Natural killer cell (primary cell): Measurements from ENCODE around the gene ROS1. TPM values are rescaled to one million over a fixed set of nuclear protein-coding genes. Genes with fewer than 3 reads are reported as not detected.
A peak's percentile ranks its signal among the peaks of the same experiment; 100 is the strongest.

Experiments used
- ATAC-seq, 3 donors: fragments of 150-1000 bp in 2 of 3; fragments of 200-7000 bp in 1 of 3; cut with Tn5 transposase; 1 replicate in 1 of 3; 2 replicates in 2 of 3; pipeline ENCODE4 v1.10.0; 2021; ENCODE audit warnings: mild to moderate bottlenecking in 2 of 3, moderate library complexity in 2 of 3
- DNase-seq, 2 donors: peaks; one replicate each; pipeline versions ENCODE4 v3.0.0 to v3.0.0-alpha.2; 2013 to 2021; ENCODE audit warnings: mixed read lengths in 1 of 2
- H3K27ac ChIP-seq: one replicate; pipeline ENCODE4 v1.5.1; 2013; ENCODE audit warnings: mild to moderate bottlenecking, low read length
- H3K27me3 ChIP-seq: one replicate; pipeline ENCODE4 v1.6.1; 2013; ENCODE audit warnings: low read length; ENCODE audit not compliant: control insufficient read depth, insufficient read depth
- H3K36me3 ChIP-seq: one replicate; pipeline ENCODE4 v1.6.1; 2013; ENCODE audit warnings: low read length; ENCODE audit not compliant: control insufficient read depth, insufficient read depth
- H3K4me1 ChIP-seq: one replicate; pipeline ENCODE4 v1.6.1; 2013; ENCODE audit warnings: low read length; ENCODE audit not compliant: control insufficient read depth, insufficient read depth
- H3K4me3 ChIP-seq: one replicate; pipeline ENCODE4 v1.5.1; 2013; ENCODE audit warnings: low read length
- H3K9me3 ChIP-seq: one replicate; pipeline ENCODE4 v1.6.1; 2013; ENCODE audit warnings: low read length; ENCODE audit not compliant: control insufficient read depth, insufficient read depth
- H3K27ac Mint-ChIP-seq, 2 donors: one replicate each; pipeline ENCODE4 v1.8.0; 2022; ENCODE audit warnings: mild to moderate bottlenecking in 2 of 2, mixed read lengths in 2 of 2, moderate library complexity in 1 of 2
- H3K27me3 Mint-ChIP-seq, 2 donors: one replicate each; pipeline ENCODE4 v1.8.0; 2022; ENCODE audit warnings: low read depth in 2 of 2, mixed read lengths in 2 of 2
- H3K36me3 Mint-ChIP-seq: one replicate; pipeline ENCODE4 v1.8.0; 2022; ENCODE audit warnings: mixed read lengths
- H3K4me1 Mint-ChIP-seq, 2 donors: one replicate each; pipeline ENCODE4 v1.8.0; 2022; ENCODE audit warnings: mixed read lengths in 2 of 2
- H3K4me3 Mint-ChIP-seq: one replicate; pipeline ENCODE4 v1.8.0; 2022; ENCODE audit warnings: mild to moderate bottlenecking, moderate library complexity, mixed read lengths
- H3K9me3 Mint-ChIP-seq, 2 donors: one replicate each; pipeline ENCODE4 v1.8.0; 2022; ENCODE audit warnings: mixed read lengths in 2 of 2
- WGBS: methylation state at CpG from one replicate; pipeline ENCODE4 v1.1.7; 2013; ENCODE audit warnings: missing lambda C conversion rate; ENCODE audit not compliant: insufficient coverage; 5-methylcytosine and 5-hydroxymethylcytosine counted together
- intact Hi-C: fragments of 100-400 bp; cut with micrococcal nuclease; formaldehyde crosslinking; loops from one replicate; pipeline ENCODE4 v1.14.2; 2022
- total RNA-seq, 4 donors: library from RNA; stranded (reverse); fragments of 120-200 nt in 1 of 4; gene quantifications; one replicate each; pipeline versions ENCODE4 v1.2.3 to v1.2.4, GENCODE V29; 2013 to 2022
- TF ChIP-seq, protein P1 (sequence below): fragments of 200-600 bp; IDR thresholded peaks from one replicate; pipeline ENCODE4 v1.8.0; 2022; ENCODE audit warnings: antibody characterized with exemption

Gene ROS1
- total RNA-seq, 3 donors from 2014 or later (not counting 1 experiment from before 2014, with no cell fraction given) = not detected

DNA sequence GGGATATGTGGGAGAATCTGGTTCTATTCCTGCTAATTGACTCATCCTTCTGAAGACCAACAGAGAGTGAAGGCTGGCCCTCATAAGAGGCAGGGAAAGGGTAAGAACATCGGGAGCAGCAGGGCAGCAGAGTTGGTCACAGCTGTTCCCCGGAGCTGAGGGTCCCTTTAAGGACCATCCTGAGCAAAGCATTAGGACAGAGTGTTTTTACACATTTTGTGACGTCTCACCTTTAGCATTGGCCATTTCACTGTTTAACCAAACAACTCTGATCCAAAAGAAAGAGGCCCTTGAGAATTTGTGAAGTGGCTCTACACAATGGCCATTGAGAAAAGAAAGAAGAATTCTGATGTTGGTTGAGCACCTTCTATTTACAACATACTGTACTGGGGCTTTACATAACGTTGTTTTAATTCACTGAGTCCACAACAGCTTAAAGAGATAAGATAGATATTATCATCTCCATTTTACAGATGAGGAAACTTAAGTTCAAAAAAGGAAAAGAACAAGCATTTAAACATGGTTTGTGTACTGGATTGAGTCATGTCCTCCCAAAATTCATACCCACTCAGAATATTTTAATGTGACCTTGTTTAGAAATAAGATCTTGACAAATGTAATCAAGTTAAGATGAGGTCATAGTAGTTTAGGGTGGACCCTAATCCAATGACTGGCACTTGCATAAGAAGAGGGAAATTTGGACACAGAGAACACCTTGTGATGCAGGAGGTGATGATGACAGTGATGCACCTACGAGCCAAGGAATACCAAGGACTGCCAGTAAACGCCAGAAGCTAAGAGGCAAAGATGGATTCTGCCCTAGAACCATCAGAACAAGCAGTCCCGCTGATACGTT is 98.4 kb downstream of the ROS1 start:
- DNase-seq (no peak), ATAC-seq (no peak)
- no peak overlapping the region for H3K4me3 Mint-ChIP-seq
- TF ChIP-seq, protein P1, sequence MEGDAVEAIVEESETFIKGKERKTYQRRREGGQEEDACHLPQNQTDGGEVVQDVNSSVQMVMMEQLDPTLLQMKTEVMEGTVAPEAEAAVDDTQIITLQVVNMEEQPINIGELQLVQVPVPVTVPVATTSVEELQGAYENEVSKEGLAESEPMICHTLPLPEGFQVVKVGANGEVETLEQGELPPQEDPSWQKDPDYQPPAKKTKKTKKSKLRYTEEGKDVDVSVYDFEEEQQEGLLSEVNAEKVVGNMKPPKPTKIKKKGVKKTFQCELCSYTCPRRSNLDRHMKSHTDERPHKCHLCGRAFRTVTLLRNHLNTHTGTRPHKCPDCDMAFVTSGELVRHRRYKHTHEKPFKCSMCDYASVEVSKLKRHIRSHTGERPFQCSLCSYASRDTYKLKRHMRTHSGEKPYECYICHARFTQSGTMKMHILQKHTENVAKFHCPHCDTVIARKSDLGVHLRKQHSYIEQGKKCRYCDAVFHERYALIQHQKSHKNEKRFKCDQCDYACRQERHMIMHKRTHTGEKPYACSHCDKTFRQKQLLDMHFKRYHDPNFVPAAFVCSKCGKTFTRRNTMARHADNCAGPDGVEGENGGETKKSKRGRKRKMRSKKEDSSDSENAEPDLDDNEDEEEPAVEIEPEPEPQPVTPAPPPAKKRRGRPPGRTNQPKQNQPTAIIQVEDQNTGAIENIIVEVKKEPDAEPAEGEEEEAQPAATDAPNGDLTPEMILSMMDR = no peak
- H3K9me3 Mint-ChIP-seq = no peaks in the 10 kb centered on the region
- H3K27me3 Mint-ChIP-seq = peaks cover 5 to 39% of the 10 kb centered on the region in 2 donors
- no peak overlapping the region for H3K27ac Mint-ChIP-seq
- H3K27me3 ChIP-seq = no peaks in the 10 kb centered on the region
- no peaks in the 10 kb centered on the region for H3K4me1 Mint-ChIP-seq
- H3K4me1 ChIP-seq = no peaks in the 10 kb centered on the region
- intact Hi-C loops = no loop called here
- H3K36me3 Mint-ChIP-seq = peaks cover 3% of the 10 kb centered on the region
- no peaks in the 10 kb centered on the region for H3K36me3 ChIP-seq
- no peak overlapping the region for H3K4me3 ChIP-seq
- H3K27ac ChIP-seq = no peak overlapping the region
- 90% methylated on average over 7 of the region's 8 CpGs for WGBS
- no peaks in the 10 kb centered on the region for H3K9me3 ChIP-seq

DNA sequence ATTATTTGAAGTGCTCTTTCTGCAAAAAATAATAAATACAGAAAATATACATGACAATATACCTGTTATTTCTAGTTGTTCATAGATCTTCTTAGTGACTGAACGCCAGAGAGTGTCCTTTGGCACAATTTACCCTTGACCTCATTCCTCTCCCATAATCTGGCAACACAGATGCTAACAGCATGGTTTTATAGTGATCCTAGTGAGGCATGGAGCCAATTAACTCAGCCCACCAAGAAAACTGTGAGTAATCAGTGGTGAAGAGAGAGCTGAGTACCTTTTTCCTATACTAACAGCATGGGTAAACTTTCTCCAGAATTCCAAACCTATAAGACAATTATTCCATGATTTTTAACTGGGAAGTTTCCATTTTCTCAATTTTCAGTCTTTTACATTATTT is 99.3 kb downstream of the ROS1 start:
- TF ChIP-seq, protein P1 = no peak
- WGBS = 78% methylated on average over 1 of the region's 1 CpG
- Histone ChIP-seq H3K27me3 (no peaks in the 10 kb centered on the region), H3K36me3 (no peaks in the 10 kb centered on the region), H3K27ac (no peak overlapping the region), H3K9me3 (no peaks in the 10 kb centered on the region), H3K4me3 (no peak overlapping the region), H3K4me1 (no peaks in the 10 kb centered on the region)
- DNase-seq (no peak), ATAC-seq (no peak)
- Mint-ChIP-seq H3K27ac (no peak overlapping the region), H3K9me3 (no peaks in the 10 kb centered on the region), H3K27me3 (peaks cover 2 to 34% of the 10 kb centered on the region in 2 donors), H3K4me3 (no peak overlapping the region), H3K4me1 (no peaks in the 10 kb centered on the region), H3K36me3 (no peaks in the 10 kb centered on the region)
- intact Hi-C loops = no loop called here

DNA sequence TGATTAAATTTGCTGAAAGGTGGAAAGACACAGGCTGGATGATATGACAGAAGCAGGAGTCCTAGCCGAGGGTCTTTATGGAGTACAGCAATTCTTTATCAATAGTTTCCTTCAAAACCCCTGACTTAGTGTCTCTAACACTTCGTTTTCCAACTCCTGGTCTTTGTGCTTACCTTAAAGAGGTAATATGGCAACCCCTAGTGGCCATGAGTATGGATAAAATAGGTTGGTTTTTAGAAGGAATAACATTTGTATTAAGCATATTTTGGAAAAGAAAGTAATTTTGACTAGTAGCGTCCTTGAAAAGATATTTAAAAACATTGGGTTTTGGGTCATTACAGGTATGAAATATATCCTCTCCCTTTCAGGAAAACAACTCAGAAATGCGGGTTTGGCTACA is 108.5 kb downstream of the ROS1 start:
- peaks cover 7% of the 10 kb centered on the region in 2 donors for H3K27me3 Mint-ChIP-seq
- no peaks in the 10 kb centered on the region for H3K9me3 Mint-ChIP-seq
- H3K4me3 Mint-ChIP-seq = no peak overlapping the region
- Histone ChIP-seq H3K4me1 (no peaks in the 10 kb centered on the region), H3K27ac (no peak overlapping the region), H3K27me3 (no peaks in the 10 kb centered on the region), H3K9me3 (no peaks in the 10 kb centered on the region), H3K4me3 (no peak overlapping the region), H3K36me3 (no peaks in the 10 kb centered on the region)
- H3K4me1 Mint-ChIP-seq = no peaks in the 10 kb centered on the region
- no peak for ATAC-seq
- DNase-seq = peak in 1 of 2 donors; percentile 8
- H3K27ac Mint-ChIP-seq = no peak overlapping the region
- intact Hi-C loops = no loop called here
- no peaks in the 10 kb centered on the region for H3K36me3 Mint-ChIP-seq
- 50% methylated on average over 3 of the region's 4 CpGs for WGBS
- TF ChIP-seq, protein P1 = no peak
